GM18499 (cell line): ENCODE measurements around the gene LPCAT4.
"Not testable (repeated sequence)": the region's sequence is repeated elsewhere in the genome, so short reads cannot be mapped to it uniquely, and the experiment has no call there.

Source experiments
- ATAC-seq: cut with Tn5 transposase; IDR thresholded peaks from one replicate; pipeline ENCODE4 v1.9.1; 2021; ENCODE audit warnings: moderate number of reproducible peaks; ENCODE audit not compliant: insufficient read depth, unreplicated experiment

LPCAT4 gene, protein sequence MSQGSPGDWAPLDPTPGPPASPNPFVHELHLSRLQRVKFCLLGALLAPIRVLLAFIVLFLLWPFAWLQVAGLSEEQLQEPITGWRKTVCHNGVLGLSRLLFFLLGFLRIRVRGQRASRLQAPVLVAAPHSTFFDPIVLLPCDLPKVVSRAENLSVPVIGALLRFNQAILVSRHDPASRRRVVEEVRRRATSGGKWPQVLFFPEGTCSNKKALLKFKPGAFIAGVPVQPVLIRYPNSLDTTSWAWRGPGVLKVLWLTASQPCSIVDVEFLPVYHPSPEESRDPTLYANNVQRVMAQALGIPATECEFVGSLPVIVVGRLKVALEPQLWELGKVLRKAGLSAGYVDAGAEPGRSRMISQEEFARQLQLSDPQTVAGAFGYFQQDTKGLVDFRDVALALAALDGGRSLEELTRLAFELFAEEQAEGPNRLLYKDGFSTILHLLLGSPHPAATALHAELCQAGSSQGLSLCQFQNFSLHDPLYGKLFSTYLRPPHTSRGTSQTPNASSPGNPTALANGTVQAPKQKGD

GRCh38 chr15:34367101-34368081 is at the start of gene LPCAT4:
Gene LPCAT4 (minus strand): TSS chr15:34367196. CDS start chr15:34367100, 96 bp downstream.
- no peak for ATAC-seq

GRCh38 chr15:34409511-34409910 is 42.5 kb upstream of the LPCAT4 start:
- ATAC-seq: not testable (repeated sequence)

DNA sequence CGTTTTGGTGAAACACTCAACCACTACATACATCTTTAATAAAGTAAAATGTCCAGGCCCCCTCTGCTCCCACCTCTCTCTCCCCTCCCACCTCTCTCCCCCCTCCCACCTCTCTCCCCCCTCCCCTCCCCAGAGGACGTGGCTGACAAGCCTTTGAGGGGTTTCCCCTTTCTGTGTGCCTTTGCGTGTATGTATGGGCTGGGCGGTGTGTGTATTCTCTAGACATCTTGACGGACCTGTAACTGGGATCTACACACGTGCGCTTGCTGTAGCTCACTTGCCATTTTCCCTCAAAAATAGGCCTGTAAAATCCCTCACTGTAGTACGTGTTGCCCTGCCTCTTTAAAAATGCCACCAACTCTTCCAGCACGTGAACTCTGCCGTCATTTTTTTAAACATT is 42.0 kb upstream of the LPCAT4 start:
- ATAC-seq: not testable (repeated sequence)

DNA sequence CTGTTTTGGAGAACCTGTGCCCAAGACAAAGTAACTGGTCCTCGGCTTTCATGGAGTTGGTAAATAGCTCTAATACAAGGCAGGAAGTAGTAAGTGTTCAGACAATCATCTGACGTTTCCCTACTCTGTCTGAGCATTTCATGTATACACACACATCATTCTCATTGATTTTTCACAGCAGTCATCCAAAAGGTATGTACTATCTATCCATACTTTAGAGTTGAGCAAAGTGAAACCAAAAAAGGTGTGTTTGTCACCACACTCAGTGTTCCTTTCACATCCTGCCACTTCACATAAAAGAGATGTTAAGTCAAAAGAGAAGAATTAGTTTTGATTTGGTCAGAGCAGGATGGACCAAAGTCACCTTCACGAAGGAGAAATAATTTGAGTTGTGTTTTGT is 36.9 kb upstream of the LPCAT4 start:
- not testable (repeated sequence) for ATAC-seq

- peak; percentile 72 for ATAC-seq
These were observed 36.2 kb upstream of the LPCAT4 start for GRCh38 chr15:34403160-34403598.

GRCh38 chr15:34397637-34398259 is 30.8 kb upstream of the LPCAT4 start:
- ATAC-seq: not testable (repeated sequence)

GRCh38 chr15:34392981-34393380 is 26.0 kb upstream of the LPCAT4 start:
- ATAC-seq: not testable (repeated sequence)

- ATAC-seq: not testable (repeated sequence)
These were observed 22.6 kb upstream of the LPCAT4 start for GRCh38 chr15:34389594-34390086.

DNA sequence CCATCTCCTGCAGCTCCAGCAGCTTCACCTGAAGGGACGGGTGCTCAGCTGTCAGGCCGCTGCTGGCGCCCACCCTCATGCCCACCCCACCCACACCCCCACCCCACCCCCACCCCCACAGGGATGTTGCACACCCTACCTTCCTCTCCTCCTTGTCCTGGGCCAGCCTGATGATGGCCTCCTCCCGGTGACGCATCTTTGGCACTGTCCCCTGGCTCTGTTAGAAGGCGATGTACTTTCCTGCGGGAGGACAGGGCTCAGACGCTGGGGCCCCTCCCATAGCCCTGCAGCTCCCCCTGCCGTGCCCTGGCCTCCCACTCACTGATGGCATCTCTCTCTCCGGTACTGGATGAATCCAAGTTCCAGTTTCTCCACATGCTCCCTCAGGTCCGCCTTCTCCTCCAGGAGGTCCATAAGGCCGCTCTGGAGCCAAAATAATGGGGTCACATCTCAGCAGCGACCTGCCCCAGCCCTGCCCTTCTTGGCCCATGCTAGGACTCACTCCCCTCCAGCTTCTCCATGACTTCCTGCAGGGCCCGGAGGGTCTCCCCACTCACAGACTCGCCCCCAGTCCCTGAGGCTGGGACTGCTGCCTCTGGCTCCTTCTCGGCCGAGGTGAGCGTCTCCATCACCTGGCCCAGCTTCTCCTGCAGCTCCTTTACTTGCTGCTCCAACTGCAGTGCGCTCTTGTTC is 15.0 kb upstream of the LPCAT4 start:
- ATAC-seq: not testable (repeated sequence)

DNA sequence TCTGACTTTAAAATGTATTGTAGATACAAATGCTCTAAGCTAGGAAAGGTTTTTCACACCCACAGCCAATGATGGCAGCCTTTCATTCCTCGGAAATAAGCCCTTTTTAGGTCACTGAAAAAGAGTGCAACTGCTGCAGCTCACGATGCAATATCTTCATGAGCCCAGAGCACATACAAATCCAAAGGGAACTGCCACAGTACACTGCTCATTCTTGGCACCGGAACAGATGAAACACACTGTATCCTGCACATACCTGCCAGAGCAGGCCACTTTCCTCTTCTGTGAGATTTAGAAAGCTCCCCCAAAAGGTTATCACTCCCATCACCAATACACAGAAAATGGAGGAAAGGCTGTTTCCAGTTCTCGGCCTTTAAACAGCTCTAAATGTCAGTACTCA is 13.5 kb upstream of the LPCAT4 start:
- not testable (repeated sequence) for ATAC-seq

GRCh38 chr15:34376856-34377255 is 9.9 kb upstream of the LPCAT4 start:
- ATAC-seq: no peak

- not testable (repeated sequence) for ATAC-seq
These were observed 8.5 kb upstream of the LPCAT4 start for GRCh38 chr15:34375541-34375940.

DNA sequence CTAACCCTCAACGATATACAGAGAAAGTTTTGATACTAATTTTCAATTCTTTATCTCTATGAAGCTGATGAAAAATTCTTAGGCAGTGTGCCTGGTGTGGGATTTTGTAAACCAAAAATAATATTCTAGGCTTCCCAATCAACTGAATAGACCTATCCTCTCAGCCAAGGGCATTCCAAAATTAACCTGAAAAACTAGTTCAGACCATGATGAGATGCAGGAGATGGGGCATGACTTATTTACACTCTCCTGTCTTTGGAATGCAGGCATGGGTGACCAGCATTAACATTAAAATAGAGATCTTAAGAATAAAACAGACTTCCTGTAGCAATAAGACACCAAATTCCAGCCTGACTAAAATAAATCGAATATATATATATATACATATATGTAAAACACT is 7.8 kb upstream of the LPCAT4 start:
- ATAC-seq: no peak

DNA sequence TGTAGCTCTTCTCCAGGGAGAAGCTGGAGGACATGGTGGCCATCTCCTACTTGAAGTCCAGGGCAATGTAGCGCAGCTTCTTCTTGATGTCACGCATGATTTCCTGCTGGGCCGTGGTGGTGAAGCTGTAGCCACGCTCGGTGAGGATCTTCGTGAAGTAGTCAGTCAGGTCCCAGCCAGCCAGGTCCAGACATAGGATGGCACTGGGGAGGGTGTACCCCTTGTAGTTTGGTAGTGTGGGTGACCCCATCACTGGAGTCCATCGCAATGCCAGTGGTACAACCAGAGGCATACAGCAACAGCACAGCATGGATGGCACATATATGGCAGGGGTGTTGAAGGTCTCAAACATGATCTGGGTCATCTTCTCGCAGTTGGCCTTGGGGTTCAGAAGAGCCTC is 7.0 kb upstream of the LPCAT4 start:
- no peak for ATAC-seq

DNA sequence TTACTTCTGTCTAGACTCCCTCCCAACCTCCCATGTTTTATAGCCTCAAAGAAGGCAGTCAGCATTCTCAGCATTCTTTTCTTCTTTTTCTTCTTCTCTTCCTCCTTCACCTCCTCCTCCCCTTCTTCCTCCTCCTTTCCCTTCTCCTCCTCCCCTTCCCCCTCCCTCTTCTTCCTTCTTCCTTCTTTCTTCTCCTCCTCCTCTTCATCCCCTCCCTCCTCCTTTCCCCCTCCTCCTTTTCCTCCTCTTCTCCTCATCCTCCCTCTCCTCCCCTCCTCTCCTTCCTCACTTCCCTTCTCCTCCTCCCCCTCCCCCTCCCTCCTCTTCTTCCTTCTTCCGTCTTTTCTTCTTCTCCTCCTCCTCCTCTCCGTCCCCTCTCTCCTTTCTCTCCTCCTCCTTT is 3.6 kb upstream of the LPCAT4 start:
- ATAC-seq: no peak

- ATAC-seq: no peak
These were observed 3.1 kb upstream of the LPCAT4 start for GRCh38 chr15:34370129-34370528.

- no peak for ATAC-seq
These were observed 528 bp downstream of the LPCAT4 start for GRCh38 chr15:34366271-34367065.

DNA sequence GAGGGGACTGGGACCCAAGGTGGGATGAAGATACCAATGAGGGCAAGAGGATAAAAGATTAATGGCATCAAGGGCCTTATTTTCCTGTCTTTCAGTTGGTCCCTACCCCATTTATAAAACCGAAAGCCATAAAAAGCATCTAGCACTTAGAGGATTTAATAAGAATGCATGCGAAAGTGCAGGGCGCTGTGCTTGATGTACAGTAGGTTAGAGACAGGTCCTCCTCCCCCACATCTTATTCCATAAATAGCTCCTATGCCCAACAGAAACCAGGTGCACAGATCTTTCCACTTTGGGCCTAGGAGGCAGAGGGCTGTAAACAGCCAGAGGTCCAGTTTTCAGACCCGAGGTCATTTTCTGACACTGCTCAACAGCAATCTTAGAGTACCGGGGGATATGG is 1.2 kb downstream of the LPCAT4 start:
- no peak for ATAC-seq
